ENCODE data around the gene P2RY13.

GRCh38 chr3:151314593-151314992 lies 14.8 kb downstream of the P2RY13 start:
- TF ChIP-seq ESRRG (CRISPR knock-in tag; IDR thresholded peaks at IDR 0.05) (no peak), TOX (CRISPR knock-in tag; IDR thresholded peaks at IDR 0.05; ENCODE audit: borderline replicate concordance) (no peak), POU6F1 (CRISPR knock-in tag; IDR thresholded peaks at IDR 0.05; ENCODE audit: borderline replicate concordance, low read depth) (no peak), ZNF70 (CRISPR knock-in tag; IDR thresholded peaks at IDR 0.05) (no peak), GLIS3 (CRISPR knock-in tag; IDR thresholded peaks at IDR 0.05) (no peak)
